GM21381 (cell line): ENCODE measurements around the gene RBM8A.

ENCODE experiments used
- ATAC-seq: cut with Tn5 transposase; IDR thresholded peaks from one replicate; pipeline ENCODE4 v1.9.1; 2021; ENCODE audit warnings: mild to moderate bottlenecking, moderate library complexity; ENCODE audit not compliant: unreplicated experiment

Gene RBM8A

GRCh38 chr1:145918144-145918991 is 8.9 kb downstream of the RBM8A start, which contains the start of gene PEX11B:
PEX11B (minus strand) TSS chr1:145918717; CDS start chr1:145918688, 29 bp downstream.
- peak; percentile 82 for ATAC-seq

- ATAC-seq = no peak
Observed at GRCh38 chr1:145917595-145917994, 9.7 kb downstream of the RBM8A start.

- no peak for ATAC-seq
Observed at GRCh38 chr1:145916745-145917144, 10.5 kb downstream of the RBM8A start.

- no peak for ATAC-seq
Observed at GRCh38 chr1:145912128-145912641, 15.1 kb downstream of the RBM8A start.

GRCh38 chr1:145908653-145909052 is 18.6 kb downstream of the RBM8A start:
- no peak for ATAC-seq

- no peak for ATAC-seq
Observed at GRCh38 chr1:145906954-145907753, 20.1 kb downstream of the RBM8A start.

GRCh38 chr1:145901312-145902021 is 25.8 kb downstream of the RBM8A start:
- no peak for ATAC-seq

- ATAC-seq = no peak
Observed at GRCh38 chr1:145898756-145899155, 28.5 kb downstream of the RBM8A start.

GRCh38 chr1:145897969-145898368 is 29.3 kb downstream of the RBM8A start:
- no peak for ATAC-seq

- ATAC-seq = no peak
Observed at GRCh38 chr1:145895471-145895870, 31.8 kb downstream of the RBM8A start.

- ATAC-seq = no peak
Observed at GRCh38 chr1:145893306-145894055, 33.8 kb downstream of the RBM8A start.

- ATAC-seq = no peak
Observed at GRCh38 chr1:145892486-145893087, 34.7 kb downstream of the RBM8A start.

- no peak for ATAC-seq
Observed at GRCh38 chr1:145891587-145892485, 35.4 kb downstream of the RBM8A start.

- ATAC-seq = no peak
Observed at GRCh38 chr1:145891143-145891542, 36.1 kb downstream of the RBM8A start.

GRCh38 chr1:145889722-145890121 is 37.6 kb downstream of the RBM8A start:
- ATAC-seq = no peak

- ATAC-seq = no peak
Observed at GRCh38 chr1:145887631-145888030, 39.7 kb downstream of the RBM8A start.

GRCh38 chr1:145886816-145887215 is 40.5 kb downstream of the RBM8A start:
- no peak for ATAC-seq

GRCh38 chr1:145886390-145886789 is 40.9 kb downstream of the RBM8A start:
- ATAC-seq = no peak

- ATAC-seq = peak; percentile 97
Observed at GRCh38 chr1:145885738-145886287, 41.5 kb downstream of the RBM8A start, which contains the start of gene ANKRD35. ANKRD35 (minus strand) TSS chr1:145885866; CDS start chr1:145885758, 108 bp downstream.
